HK-2 (cell line): ENCODE measurements around the gene BDKRB1.
"Not testable (repeated sequence)": the region's sequence is repeated elsewhere in the genome, so short reads cannot be mapped to it uniquely, and the experiment has no call there.

Experiments used
- DNase-seq: peaks from one replicate; pipeline ENCODE4 v3.0.0-alpha.2; 2018; ENCODE audit not compliant: unreplicated experiment

Gene BDKRB1

GRCh38 chr14:96233661-96234060 is 22.3 kb upstream of the BDKRB1 start:
- DNase-seq: no peak

GRCh38 chr14:96235426-96235825 is 20.6 kb upstream of the BDKRB1 start:
- no peak for DNase-seq

GRCh38 chr14:96237641-96238040 is 18.4 kb upstream of the BDKRB1 start:
- no peak for DNase-seq

DNA sequence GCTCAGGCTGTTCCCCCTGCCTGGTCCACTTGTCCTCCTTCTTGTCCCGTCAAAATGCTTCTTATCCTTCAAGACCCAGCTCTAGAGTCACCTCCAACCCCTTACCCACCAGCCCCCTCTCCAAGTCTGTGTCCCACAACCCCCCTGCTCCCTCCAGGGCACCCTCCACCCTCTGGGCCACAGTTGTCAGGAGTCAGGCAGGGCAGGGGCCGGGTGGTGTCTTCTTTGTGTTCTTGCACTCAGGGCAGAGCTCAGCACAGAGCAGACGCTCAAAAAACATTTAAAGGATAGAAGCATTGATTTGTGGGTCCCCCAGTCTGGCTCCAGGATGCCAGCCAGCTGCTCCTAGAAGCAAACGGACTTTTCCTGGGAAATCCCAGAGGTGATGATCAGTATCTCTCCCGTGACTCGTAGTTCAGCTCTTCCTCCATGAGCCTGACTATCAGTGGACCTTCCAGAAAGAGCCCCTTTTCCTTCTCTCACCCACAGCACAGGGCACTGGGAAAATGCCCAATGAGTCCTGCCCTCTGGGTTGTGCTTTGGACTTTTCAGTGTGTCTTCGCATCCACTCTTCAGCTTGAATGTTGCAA is 17.2 kb upstream of the BDKRB1 start:
- DNase-seq: no peak

DNA sequence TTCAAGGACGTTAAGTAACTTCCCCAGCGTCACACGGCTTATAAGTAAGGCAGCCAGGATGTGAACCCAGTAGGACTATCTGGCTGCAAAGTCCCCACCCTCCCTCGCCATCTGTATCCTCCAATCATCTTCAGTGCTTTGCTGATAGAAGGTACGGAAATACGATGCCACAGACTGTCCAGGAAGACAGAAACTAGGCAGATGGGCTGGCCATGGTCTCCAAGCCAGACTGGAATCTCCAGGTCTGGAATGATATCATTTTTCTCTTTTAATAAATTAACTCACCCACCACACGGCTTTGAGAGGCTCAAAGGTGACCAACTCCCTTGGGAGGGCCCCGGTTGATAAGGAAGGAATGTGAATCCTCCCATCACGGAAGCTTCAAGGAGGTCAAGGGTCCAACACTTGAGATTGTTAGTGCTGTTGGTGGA is 16.3 kb upstream of the BDKRB1 start:
- DNase-seq: no peak

DNA sequence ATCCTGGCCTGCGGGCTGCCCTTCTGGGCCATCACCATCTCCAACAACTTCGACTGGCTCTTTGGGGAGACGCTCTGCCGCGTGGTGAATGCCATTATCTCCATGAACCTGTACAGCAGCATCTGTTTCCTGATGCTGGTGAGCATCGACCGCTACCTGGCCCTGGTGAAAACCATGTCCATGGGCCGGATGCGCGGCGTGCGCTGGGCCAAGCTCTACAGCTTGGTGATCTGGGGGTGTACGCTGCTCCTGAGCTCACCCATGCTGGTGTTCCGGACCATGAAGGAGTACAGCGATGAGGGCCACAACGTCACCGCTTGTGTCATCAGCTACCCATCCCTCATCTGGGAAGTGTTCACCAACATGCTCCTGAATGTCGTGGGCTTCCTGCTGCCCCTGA is 15.4 kb upstream of the BDKRB1 start:
- DNase-seq: no peak

GRCh38 chr14:96242126-96242525 is 13.9 kb upstream of the BDKRB1 start:
- no peak for DNase-seq

DNA sequence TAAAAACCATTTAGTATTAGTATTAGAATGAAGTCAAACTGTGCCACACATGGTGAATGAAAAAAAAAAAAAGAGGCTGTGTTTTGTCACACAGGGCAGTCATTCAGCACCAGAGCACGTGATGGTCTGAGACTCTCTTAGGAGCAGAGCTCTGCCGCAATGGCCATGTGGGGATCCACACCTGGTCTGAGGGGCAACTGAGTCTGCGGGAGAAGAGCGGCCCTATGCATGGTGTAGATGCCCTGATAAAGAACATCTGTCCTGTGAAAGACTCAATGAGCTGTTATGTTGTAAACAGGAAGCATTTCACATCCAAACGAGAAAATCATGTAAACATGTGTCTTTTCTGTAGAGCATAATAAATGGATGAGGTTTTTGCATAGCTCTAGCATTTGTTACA is 12.2 kb upstream of the BDKRB1 start:
- no peak for DNase-seq

- not testable (repeated sequence) for DNase-seq
These were observed 10.9 kb upstream of the BDKRB1 start for GRCh38 chr14:96245074-96245473.

GRCh38 chr14:96245710-96246538 is 10.1 kb upstream of the BDKRB1 start:
- no peak for DNase-seq

DNA sequence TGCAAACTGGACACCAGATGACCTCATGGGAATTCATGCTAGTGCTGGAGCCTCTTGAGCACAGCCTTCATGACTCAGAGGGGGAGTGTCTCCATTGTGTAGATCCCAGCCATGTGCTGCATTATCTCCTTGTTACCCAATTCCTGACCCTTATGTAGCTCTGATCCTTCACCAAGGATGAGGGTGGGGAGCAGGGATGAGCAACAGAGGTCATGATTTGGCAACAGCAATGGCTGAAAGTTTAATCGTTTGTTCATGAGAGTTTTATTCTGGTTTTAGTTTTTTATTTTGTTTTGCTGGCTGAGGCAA is 9.5 kb upstream of the BDKRB1 start:
- peak; percentile 48 for DNase-seq

DNA sequence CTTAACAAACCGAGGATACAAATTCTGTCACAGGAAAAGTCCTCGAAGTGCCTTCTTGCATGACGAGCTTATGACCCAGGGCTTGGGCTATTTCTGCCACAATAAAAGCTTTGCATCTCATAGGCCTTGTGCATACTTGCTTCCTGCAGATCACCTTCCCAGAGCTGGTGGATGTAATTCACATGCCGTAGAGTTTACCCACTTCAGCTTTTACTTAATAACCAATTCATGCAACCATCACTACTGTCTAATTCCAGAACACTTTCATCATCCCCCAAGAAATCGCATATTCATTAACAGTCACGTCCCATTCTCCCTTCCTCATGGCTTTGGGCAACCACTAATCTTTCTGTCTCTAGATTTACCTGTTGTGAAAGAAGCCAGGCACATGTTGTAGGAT is 9.0 kb upstream of the BDKRB1 start:
- DNase-seq: no peak

DNA sequence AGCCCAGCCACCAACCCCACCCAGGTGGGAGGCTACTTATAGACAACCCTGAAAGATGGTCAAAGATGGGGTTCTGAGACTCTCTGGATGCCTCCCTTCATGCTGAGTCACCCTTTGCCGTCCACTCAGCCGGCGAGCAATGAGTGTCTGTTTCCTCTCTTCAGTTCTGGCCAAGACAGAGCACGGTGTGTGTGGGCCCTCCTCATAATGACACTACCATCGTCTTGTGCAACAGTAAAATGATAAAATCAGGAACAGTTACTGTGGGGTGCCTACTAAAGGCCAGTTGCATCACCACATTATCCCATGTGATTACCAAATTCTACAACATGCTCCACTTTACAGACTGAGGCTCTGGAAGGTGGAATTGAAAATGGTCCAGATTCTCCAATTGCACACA is 7.0 kb upstream of the BDKRB1 start:
- no peak for DNase-seq

DNA sequence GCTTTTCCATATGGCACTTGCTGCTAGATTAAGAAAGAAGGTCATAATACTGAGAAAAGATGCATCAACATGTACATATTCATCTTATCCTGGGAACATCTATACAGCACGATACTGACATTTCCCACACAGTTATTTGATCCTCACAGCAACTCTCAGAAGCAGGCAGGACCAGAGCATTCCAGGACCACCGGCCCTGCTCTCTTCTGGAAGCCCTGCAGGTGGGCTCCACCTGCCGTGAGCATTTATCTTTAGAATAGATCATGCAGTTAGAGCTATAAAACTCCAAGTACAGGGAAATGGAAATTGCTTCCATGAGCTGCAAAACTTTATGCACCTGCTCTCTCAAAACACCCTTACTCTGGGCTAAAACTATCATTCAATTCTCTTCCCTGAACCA is 5.5 kb upstream of the BDKRB1 start:
- DNase-seq: no peak

GRCh38 chr14:96251656-96252155 is 4.3 kb upstream of the BDKRB1 start:
- DNase-seq: no peak

DNA sequence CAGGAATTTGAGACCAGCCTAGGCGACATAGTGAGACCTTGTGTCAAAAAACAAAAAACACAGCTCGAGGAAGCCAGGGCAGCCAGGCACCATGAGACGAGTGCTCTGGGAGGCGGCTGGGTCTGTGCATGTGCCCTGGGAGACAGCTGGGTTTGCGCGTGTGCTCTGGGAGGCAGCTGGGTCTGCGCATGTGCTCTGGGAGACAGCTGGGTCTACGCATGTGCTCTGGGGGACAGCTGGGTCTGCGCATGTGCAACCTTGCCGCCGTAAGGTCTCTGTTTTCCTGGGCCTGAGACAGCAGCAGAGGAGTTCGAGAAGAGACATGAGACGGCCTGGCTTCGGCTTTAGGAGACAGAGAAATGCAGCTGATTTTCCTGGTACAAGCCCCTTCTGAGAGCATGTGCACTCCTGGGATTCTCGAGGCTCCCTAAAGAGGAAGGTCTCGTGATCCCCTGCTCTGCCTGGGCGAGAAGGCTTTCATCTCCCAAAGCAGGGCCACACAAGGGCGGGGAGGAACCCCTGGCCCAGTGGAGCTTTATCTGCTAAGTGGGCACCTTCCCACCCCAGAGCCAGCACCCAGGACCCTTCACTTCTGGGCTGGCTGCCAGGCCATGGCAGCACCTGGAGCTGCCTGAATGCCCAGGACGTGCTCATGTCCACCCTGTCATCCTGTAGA is 3.5 kb upstream of the BDKRB1 start:
- no peak for DNase-seq

DNA sequence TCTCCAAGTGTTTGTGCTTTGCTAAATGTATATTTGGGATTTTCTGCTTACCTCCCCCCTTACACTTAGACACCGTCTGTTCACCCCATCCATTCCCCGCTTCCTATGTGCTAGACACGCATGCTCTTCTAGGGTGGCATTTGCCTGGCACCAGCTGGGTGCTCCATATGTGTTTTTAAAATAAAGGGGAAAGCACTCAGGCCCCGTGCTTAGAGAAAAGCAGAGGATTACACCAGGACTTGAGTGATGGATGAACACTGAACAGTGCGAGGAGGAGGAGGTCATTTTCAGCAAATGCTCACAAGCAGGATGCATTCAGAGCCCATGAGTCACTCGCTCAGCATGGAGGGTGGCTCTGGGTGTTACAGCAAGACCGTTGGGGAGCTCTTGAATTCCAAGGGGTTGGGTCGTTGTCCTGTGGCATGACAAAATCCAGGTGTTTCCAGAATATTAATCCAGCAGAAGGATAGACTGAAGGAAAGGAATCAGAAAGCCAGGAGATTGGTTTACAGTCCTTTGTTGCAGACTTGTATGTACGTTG is 2.9 kb upstream of the BDKRB1 start:
- DNase-seq: peak; percentile 50

- no peak for DNase-seq
These were observed 1.3 kb upstream of the BDKRB1 start for GRCh38 chr14:96254687-96255086.

DNA sequence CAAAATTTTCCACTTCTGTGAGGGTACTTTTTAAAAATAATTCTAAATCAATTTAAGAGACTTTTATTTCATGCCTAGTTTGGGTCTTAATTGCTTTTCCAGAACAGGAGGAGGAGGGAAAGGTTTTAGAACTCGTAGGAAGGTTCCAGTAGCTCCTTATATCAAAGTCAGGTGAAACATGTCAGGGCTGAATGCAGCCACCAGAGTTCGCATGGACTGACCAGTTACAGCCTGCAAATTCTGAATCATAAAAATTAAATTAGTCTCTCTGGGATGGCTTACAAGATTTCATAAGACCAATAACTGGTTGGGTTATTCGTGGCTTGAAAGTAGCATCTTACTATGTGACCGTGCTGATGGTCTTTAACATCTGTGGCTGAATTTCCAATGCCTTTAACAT is 397 bp downstream of the BDKRB1 start:
- DNase-seq: no peak

- DNase-seq: no peak
These were observed 1.0 kb downstream of the BDKRB1 start for GRCh38 chr14:96257056-96257455.

- no peak for DNase-seq
These were observed 1.9 kb downstream of the BDKRB1 start for GRCh38 chr14:96257900-96258299.

- DNase-seq: no peak
These were observed 4.4 kb downstream of the BDKRB1 start for GRCh38 chr14:96260341-96260821.

DNA sequence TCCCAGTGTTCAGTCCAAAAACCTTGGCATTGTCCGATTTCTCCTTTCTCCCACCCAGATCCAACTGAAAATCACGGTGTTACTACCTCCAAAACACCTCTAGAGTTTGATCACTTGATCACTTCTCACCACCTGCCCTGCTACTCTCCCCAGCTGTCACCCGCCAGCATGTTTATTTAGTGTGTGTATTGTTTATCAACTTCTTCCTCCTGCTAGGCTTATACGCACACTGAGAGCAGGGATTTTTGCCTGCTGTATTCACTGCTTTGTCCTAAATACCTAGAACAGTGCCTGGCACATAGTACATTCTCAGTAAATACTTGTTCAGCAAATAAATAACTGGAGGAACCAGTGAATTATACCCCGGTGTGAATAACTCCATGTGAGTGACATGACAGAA is 5.0 kb downstream of the BDKRB1 start:
- DNase-seq: no peak
